Motor neuron (in vitro differentiated cells): ENCODE measurements around the gene CHN1. TPM values are rescaled to one million over a fixed set of nuclear protein-coding genes. Genes with fewer than 3 reads are reported as not detected.

Experiments
- ATAC-seq, 8 experiments: fragments of 200-7000 bp; cut with Tn5 transposase; replicated peaks in 6 of 8; 2 replicates each; pipeline ENCODE4 v1.8.0; 2021; ENCODE audit warnings: mild to moderate bottlenecking in 8 of 8, moderate library complexity in 8 of 8
- H3K27ac ChIP-seq, 2 donors: fragments of 250-450 bp; sonication (Bioruptor Pico); 2 replicates each; pipeline ENCODE4 v1.9.0; 2021; ENCODE audit warnings: antibody characterized with exemption in 2 of 2, mild to moderate bottlenecking in 2 of 2, moderate library complexity in 1 of 2
- H3K4me1 ChIP-seq, 2 donors: fragments of 250-450 bp; sonication (Bioruptor Pico); replicated peaks in 1 of 2; 2 replicates each; pipeline ENCODE4 v1.6.1; 2021; ENCODE audit warnings: antibody characterized with exemption in 2 of 2, mild to moderate bottlenecking in 2 of 2, moderate library complexity in 1 of 2
- H3K4me3 ChIP-seq, 5 donors: fragments of 250-450 bp; sonication (Bioruptor Pico); 2 replicates each; pipeline ENCODE4 v1.9.0; 2021; ENCODE audit warnings: antibody characterized with exemption in 5 of 5, mild to moderate bottlenecking in 5 of 5, moderate library complexity in 4 of 5
- WGBS, 10 experiments: fragments of 450-650 bp; shearing (Covaris generic); methylation state at CpG; one replicate each; pipeline ENCODE4 v1.0.0; 2022; 5-methylcytosine and 5-hydroxymethylcytosine counted together
- in situ Hi-C, 9 experiments: fragments of 400-800 bp; cut with MboI; loops; one replicate each; pipeline ENCODE4 v1.15.0; 2021; ENCODE audit warnings: low sequenced_read_pairs in 9 of 9, low pct_unique_long_range_greater_than_20kb in 2 of 9; ENCODE audit not compliant: unreplicated experiment in 9 of 9
- total RNA-seq, 8 experiments: library from RNA; unstranded; fragments of 300-600 nt; gene quantifications; 2 replicates each; pipeline versions ENCODE4 v1.2.3 to v1.2.4, GENCODE V29; 2022

CHN1 gene
- total RNA-seq, 8 experiments from 2014 or later = 82.3 to 257 (median 108) TPM

DNA sequence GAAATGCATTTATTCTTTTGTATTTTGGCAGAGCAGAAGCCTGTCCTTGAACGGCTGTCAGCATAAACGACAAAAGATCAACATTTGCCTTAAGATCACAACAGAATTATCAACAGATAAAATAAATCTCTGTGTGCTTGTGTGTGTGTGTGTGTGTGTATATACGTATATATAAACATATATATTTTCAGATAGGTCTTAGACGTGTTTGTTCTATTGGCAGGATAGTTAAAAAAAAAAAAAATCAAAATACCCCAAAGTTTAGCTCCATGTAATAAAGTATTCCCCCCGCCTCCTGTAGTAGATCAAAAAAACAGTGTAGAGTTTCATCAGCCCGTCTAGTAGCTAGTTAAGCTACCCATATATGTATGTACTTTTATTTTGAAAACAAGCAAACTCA, 107.9 kb downstream of the CHN1 start:
- in situ Hi-C loops = no loop called here
- 58 to 100% (median 84%) methylated on average over 1 to 6 of the region's 6 CpGs for WGBS, 10 experiments
- no peak overlapping the region for H3K27ac ChIP-seq
- H3K4me1 ChIP-seq = no peaks in the 10 kb centered on the region
- H3K4me3 ChIP-seq = no peak overlapping the region
- no peak for ATAC-seq

DNA sequence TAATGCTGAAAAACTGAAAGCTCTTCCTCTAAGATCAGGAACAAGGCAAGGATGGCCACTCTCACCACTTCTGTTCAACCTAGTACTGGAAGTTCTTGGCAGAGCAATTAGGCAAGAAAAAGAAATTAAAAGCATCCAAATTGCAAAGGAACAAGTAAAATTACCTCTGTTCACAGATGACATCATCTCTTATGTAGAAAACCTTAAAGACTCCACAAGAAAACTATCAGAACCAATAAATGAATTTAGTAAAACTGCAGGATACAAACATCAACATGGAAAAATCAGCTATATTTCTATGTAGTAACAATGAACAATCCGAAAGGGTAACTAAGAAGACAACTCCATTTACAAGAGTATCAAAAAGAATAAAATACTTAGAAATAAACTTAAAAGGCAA, 112.2 kb downstream of the CHN1 start:
- WGBS, 10 experiments = 88 to 100% (median 100%) methylated on average over 1 of the region's 1 CpG; no CpG with 5 or more reads in 2 of the 10 experiments
- H3K4me3 ChIP-seq = no peak overlapping the region
- no peak for ATAC-seq
- H3K27ac ChIP-seq = no peak overlapping the region
- no peaks in the 10 kb centered on the region for H3K4me1 ChIP-seq
- in situ Hi-C loops = no loop called here

DNA sequence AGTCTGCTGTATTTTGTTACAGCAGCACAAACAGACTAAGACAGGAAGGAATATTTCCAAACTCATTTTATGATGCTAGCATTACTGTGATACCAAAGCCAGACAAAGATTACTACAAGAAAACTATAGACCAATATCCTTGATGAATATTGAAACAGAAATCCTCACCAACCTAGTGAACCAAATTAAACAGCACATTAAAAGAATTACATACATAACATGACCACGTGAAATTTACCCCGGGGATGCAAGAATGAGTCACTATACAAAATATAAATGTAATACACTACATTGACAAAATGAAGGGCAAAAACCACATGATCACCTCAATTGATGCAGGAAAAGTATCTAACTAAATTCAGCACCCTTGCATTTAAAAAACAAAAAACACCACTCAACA, 112.6 kb downstream of the CHN1 start:
- Histone ChIP-seq H3K4me1 (no peaks in the 10 kb centered on the region), H3K4me3 (no peak overlapping the region), H3K27ac (no peak overlapping the region)
- in situ Hi-C loops = no loop called here
- WGBS, 10 experiments = 0 to 100% (median 80%) methylated on average over 1 to 2 of the region's 2 CpGs; no CpG with 5 or more reads in 3 of the 10 experiments
- no peak for ATAC-seq

DNA sequence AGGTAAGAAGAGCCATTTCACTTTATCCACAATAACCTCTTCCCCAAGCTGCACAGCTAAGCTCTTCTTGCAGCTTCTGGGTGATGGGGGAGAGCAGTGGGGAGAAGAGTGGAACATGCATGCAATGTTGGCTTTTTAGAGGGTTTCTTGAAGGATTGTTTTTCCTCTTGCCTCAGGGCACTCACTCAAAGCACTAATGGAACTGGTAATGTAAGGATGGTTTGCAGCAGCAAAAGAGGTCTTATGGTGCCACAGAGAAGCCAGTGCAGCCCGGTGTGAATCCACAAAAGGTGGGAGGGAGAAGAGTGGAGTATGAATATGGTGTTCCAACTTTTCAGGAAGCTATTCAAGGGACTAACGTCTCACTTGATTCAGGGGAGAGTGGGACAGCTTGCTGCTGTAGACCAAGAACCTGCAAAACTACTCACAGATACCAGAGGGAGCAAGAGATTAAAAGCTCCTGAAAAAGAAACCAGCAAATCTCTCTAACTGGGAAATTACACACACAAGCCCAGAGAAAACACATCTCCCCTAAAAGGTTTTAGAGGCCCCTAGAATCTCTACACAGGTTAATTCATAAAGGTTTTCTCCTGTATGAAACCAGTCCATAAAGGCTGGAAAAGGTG, 116.4 kb downstream of the CHN1 start:
- no peak overlapping the region for H3K27ac ChIP-seq
- no peaks in the 10 kb centered on the region for H3K4me1 ChIP-seq
- no peak overlapping the region for H3K4me3 ChIP-seq
- 56 to 80% (median 62%) methylated on average over 1 to 2 of the region's 2 CpGs; no CpG with 5 or more reads in 6 of the 10 experiments for WGBS, 10 experiments
- in situ Hi-C loops = no loop called here
- ATAC-seq = no peak

DNA sequence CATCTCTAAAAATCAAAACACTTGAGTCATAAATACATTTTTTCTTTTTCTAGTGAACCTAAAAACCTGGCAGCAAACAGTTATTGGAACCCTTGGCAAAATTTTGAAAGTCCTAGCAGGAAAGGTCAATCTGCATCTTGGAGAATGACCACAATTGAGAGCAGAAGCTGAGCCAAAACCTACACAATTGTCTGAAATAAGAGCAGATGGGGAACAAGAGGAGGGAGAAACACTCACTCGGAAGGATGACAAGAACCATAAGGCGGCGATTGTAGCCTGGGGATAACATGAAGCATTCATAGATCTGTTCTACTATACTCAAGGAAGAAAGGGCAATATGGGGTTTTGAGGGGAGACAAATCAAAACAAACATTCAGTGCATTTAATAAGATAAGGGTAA, 117.0 kb downstream of the CHN1 start:
- ATAC-seq = no peak
- 20 to 93% (median 83%) methylated on average over 1 to 3 of the region's 3 CpGs; no CpG with 5 or more reads in 2 of the 10 experiments for WGBS, 10 experiments
- in situ Hi-C loops = no loop called here
- Histone ChIP-seq H3K4me3 (no peak overlapping the region), H3K4me1 (no peaks in the 10 kb centered on the region), H3K27ac (no peak overlapping the region)

DNA sequence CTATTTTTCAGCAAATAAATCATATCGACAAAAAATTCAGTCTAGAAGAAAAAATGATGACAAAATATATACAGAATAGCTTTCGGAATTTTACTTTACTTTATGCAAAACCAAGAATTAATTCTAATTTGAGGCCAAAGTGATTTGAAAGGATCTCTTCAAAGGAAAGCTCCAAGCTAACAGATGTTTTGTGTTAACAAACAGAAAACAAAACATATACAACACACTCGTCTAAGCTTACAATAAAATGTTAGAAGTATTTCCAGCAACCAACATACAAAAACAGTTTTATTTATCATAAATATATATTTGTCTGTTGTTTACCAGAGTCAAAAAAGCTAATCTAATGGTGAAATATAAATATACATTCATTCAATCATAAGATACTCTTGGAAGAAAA, 122.8 kb downstream of the CHN1 start:
- WGBS, 10 experiments = 12 to 92% (median 58%) methylated on average over 1 to 3 of the region's 3 CpGs
- ATAC-seq = no peak
- no peak overlapping the region for H3K27ac ChIP-seq
- no peak overlapping the region for H3K4me3 ChIP-seq
- in situ Hi-C loops = no loop called here
- H3K4me1 ChIP-seq = peaks cover 8 to 14% of the 10 kb centered on the region in 2 donors

DNA sequence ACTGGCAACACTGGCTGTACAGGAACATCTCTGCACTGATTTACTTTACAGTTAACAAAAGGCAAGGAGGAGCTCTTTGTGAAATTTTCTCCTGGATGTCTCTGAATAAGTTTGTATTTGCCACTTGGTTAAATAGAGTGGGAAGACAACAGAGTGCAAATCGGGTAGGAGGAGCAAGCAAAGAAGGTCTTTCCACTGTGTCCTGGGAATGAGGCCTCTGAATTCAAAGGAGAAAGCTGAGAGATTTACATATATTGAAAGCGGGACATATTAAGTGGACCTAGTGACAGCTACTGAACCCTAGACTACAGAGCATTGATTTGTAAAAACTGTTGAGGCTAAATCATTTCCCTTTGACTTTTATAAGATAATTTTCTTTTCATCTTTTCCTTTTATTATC, 123.5 kb downstream of the CHN1 start:
- 0 to 90% (median 20%) methylated on average over 1 to 2 of the region's 2 CpGs; no CpG with 5 or more reads in 1 of the 10 experiments for WGBS, 10 experiments
- Histone ChIP-seq H3K4me3 (no peak overlapping the region), H3K4me1 (peaks cover 8 to 14% of the 10 kb centered on the region in 2 donors), H3K27ac (no peak overlapping the region)
- ATAC-seq = peak in 7 of 8 experiments; percentile 22 to 95 (median 91)
- in situ Hi-C loops = no loop called here

DNA sequence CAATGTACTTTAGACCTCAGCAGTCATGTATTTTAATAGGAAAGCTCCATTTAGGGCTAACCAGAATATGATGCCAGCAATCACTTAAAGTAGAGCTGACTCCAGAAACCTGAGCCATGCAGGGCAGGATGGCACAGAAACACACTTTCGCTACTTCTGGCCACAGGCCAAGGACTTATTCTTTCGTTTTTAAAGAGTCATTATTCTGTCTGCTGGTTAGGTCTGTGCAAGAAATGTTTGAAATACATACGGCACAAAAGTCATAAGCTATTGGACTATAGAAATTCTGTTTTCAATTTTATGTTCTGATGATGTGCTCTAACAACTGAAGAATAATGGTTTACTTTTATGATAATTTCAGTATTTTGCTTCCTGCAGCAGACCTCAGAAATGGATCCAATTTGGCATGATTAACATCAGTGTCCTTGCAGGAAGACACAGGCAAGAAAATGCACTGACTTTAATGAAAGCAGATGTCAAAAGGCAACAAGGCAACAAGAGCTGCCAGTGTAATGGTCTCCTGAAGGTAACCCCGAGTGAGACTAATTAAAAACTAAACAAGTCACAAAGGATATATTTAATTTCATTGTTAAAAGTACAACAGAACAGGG, 126.5 kb downstream of the CHN1 start:
- no peak overlapping the region for H3K4me3 ChIP-seq
- 7 to 96% (median 68%) methylated on average over 1 to 4 of the region's 4 CpGs for WGBS, 10 experiments
- peaks cover 8 to 14% of the 10 kb centered on the region in 2 donors for H3K4me1 ChIP-seq
- no peak overlapping the region for H3K27ac ChIP-seq
- in situ Hi-C loops = no loop called here
- ATAC-seq = peak in 4 of 8 experiments; percentile 14 to 58 (median 54)

DNA sequence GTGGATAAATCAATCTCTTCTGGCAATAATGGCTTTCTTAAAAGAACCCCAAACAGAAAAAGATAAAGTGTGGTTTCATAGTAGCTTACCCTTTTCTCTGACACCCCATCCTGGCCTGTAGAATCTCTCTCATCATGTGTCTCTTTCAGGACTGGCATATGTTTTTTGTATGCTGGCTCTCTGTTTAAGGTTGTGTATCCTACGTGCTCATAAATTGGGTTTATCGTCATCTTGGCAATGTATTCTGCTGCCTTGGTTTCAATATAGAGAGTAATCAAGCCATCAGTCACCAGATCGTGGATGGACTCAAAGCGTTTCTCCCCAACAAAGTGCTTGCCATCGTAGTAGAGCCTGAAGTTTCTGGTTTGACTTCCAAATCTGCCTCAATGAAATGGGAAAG, 127.4 kb downstream of the CHN1 start:
- Histone ChIP-seq H3K4me3 (no peak overlapping the region), H3K4me1 (peaks cover 8 to 16% of the 10 kb centered on the region in 2 donors), H3K27ac (no peak overlapping the region)
- no peak for ATAC-seq
- in situ Hi-C loops = no loop called here
- WGBS, 10 experiments = 60 to 98% (median 92%) methylated on average over 2 to 5 of the region's 5 CpGs

DNA sequence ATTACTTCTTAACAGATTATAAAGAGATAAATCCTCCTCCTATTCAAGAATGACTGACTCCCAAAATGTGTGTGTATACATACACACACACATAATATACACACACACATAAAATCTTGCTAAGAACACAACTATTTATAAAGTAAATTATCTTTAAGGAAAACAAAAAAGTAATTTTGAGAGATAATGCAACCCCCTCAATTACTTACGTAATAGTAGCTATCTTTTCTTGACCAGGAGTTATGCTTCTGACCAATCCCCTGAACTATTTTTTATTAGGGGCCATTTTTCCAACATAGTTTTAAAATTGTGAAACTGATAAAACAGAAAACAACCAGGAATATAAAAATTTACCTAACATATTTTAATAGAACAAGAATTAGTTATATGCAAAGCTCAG, 127.9 kb downstream of the CHN1 start:
- Histone ChIP-seq H3K4me1 (peaks cover 8 to 13% of the 10 kb centered on the region in 2 donors), H3K27ac (no peak overlapping the region), H3K4me3 (no peak overlapping the region)
- no peak for ATAC-seq
- in situ Hi-C loops = no loop called here
- WGBS, 10 experiments = 89 to 100% (median 100%) methylated on average over 1 of the region's 1 CpG

DNA sequence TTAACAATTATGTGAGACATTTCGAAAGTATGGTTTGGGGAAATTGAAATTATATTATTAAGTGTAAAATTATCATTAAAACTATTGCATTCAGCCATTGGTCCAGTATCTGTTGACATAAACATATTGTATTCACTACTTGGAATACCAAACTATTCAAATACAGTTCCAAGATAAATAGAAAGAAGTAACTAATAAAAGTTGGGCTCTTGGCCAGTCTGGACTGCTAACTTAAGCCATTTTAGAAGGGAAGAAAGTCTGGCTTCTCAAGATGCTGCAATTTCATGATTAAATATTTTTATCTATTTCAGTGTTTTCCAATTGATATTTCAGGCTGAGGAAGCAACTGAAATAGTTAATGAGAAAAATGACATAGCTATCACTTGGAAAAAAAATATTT, 131.1 kb downstream of the CHN1 start:
- Histone ChIP-seq H3K4me3 (no peak overlapping the region), H3K27ac (no peak overlapping the region), H3K4me1 (peaks cover 0 to 2% of the 10 kb centered on the region in 2 donors)
- in situ Hi-C loops = no loop called here
- 44 to 100% (median 68%) methylated on average over 1 of the region's 1 CpG; no CpG with 5 or more reads in 2 of the 10 experiments for WGBS, 10 experiments
- no peak for ATAC-seq

DNA sequence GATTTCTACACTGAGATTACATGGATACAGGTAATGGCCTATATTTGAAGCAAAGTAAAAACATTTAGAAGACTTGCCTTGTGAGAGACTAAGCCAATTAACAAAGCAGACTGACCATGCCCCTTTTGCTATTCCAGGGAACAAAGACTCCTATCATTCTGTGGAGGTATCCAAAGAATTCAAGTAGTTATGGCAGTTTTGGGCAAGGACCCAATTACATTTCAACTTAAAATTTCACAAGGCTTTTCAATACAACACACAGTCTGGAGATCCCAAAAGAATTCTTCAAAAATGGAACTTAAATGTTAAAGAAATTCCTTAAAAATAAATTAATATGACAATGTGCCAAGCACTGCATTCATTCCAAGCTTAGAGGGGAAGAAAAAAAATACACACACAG, 131.7 kb downstream of the CHN1 start:
- no peak overlapping the region for H3K27ac ChIP-seq
- H3K4me3 ChIP-seq = no peak overlapping the region
- ATAC-seq = no peak
- H3K4me1 ChIP-seq = peaks cover 0 to 2% of the 10 kb centered on the region in 2 donors
- in situ Hi-C loops = no loop called here

DNA sequence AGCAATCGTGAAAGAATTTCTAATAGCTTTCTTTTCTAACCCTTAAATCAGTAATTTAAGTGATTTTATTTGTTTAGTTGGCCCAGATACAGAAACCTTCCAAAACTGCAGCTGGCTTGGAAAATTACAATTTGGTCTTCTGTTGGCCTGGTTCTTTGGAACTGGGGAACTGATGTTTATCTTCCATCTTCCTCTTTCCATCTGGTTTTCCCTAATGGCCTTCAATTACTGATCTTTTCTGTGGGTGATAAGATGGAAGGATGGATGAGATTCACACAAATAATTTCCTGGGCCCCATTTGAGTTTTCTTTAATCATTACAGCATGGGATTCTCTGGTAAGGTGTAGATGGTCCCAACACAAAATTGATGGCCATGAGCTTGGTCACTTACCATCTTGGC, 134.4 kb downstream of the CHN1 start:
- H3K4me1 ChIP-seq = peaks cover 0 to 7% of the 10 kb centered on the region in 2 donors
- WGBS, 10 experiments = 43 to 100% (median 94%) methylated on average over 1 of the region's 1 CpG; no CpG with 5 or more reads in 4 of the 10 experiments

DNA sequence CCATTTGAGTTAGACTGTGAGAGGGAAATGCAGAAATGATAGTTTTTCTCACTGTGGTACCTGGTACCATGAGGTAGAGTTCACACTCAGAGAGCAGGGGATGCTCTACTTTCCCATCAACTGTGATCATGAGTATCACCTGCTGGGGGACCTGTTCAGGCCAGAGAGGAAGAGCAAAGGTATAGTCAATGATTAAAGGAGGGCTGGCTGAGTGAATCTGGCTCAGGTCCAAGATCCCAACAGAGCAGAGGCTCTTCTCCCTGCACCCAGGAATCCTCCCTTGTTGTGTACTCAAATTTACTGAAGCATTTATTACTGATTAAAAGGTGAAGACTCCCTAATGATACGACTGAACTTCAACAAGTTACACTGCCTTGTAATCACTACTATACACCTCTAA, 136.3 kb downstream of the CHN1 start:
- in situ Hi-C loops = no loop called here
- 75 to 100% (median 83%) methylated on average over 1 of the region's 1 CpG; no CpG with 5 or more reads in 3 of the 10 experiments for WGBS, 10 experiments
- H3K27ac ChIP-seq = no peak overlapping the region
- H3K4me3 ChIP-seq = no peak overlapping the region
- ATAC-seq = no peak
- H3K4me1 ChIP-seq = peaks cover 0 to 9% of the 10 kb centered on the region in 2 donors

More for the DNA sequence above, 134.4 kb downstream of the CHN1 start:
- ATAC-seq = no peak
- in situ Hi-C loops = no loop called here
- no peak overlapping the region for H3K4me3 ChIP-seq
- H3K27ac ChIP-seq = no peak overlapping the region
